Bone marrow (tissue), 2 donors: ENCODE results near the gene ATAD3A.
"Not testable (repeated sequence)": the region's sequence is repeated elsewhere in the genome, so short reads cannot be mapped to it uniquely, and the experiment has no call there.

Source experiments
- DNase-seq, 2 donors: peaks; one replicate each; lab custom pipeline; 2025; lab: John Stamatoyannopoulos, UW

Gene ATAD3A

GRCh38 chr1:1523226-1523625 is 11.3 kb downstream of the ATAD3A start:
- DNase-seq = not testable (repeated sequence)

- not testable (repeated sequence) for DNase-seq
These were observed 11.7 kb downstream of the ATAD3A start for GRCh38 chr1:1523651-1524050.

GRCh38 chr1:1524750-1525383 is 12.9 kb downstream of the ATAD3A start:
- not testable (repeated sequence) for DNase-seq

GRCh38 chr1:1526476-1526875 is 14.5 kb downstream of the ATAD3A start:
- DNase-seq = not testable (repeated sequence)

- DNase-seq = no peak
These were observed 15.3 kb downstream of the ATAD3A start for GRCh38 chr1:1527092-1527816.

- DNase-seq = no peak
These were observed 16.6 kb downstream of the ATAD3A start for GRCh38 chr1:1528301-1529267.

- no peak for DNase-seq
These were observed 17.4 kb downstream of the ATAD3A start for GRCh38 chr1:1529321-1529720.

- DNase-seq = no peak
These were observed 18.0 kb downstream of the ATAD3A start for GRCh38 chr1:1529936-1530335.

GRCh38 chr1:1531947-1532346 is 20.0 kb downstream of the ATAD3A start:
- no peak for DNase-seq

- DNase-seq = not testable (repeated sequence)
These were observed 21.4 kb downstream of the ATAD3A start for GRCh38 chr1:1533176-1533893.

GRCh38 chr1:1533894-1534291 is 21.9 kb downstream of the ATAD3A start:
- not testable (repeated sequence) for DNase-seq

- DNase-seq = no peak
These were observed 22.6 kb downstream of the ATAD3A start for GRCh38 chr1:1534401-1535154.

- no peak for DNase-seq
These were observed 23.4 kb downstream of the ATAD3A start for GRCh38 chr1:1535201-1536018.

GRCh38 chr1:1536019-1536937 is 24.3 kb downstream of the ATAD3A start:
- DNase-seq = no peak

- no peak for DNase-seq
These were observed 25.1 kb downstream of the ATAD3A start for GRCh38 chr1:1536938-1537546.

GRCh38 chr1:1537626-1538250 is 25.8 kb downstream of the ATAD3A start:
- no peak for DNase-seq

GRCh38 chr1:1538334-1538733 is 26.4 kb downstream of the ATAD3A start:
- no peak for DNase-seq

GRCh38 chr1:1538989-1539309 is 27.0 kb downstream of the ATAD3A start:
- no peak for DNase-seq
